ENCODE data around the gene INAFM2. TPM values are rescaled to one million over a fixed set of nuclear protein-coding genes. Genes with fewer than 3 reads are reported as not detected.

INAFM2 gene
- total and polyA plus RNA-seq, 12 donors, result 19.8 to 63.9 (median 40.9) TPM

DNA sequence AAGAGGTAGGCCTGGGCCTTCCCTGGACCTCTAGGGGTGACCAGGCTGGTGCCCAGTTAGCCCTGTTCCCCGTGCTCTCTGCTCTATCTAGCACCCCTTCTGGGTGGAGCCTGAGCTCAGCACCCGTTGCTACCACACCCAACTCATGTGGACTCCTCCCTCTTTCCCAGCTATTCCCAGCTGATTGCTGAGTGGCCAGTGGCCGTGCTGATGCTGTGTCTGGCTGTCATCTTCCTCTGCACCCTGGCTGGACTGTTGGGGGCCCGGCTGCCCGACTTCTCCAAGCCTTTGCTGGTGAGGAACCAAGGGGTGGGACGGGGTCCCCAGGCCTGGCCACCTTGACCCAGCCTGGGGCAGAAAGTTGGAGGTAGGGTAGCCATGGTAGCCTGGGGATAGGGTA lies 40.8 kb downstream of the INAFM2 start:
- Histone ChIP-seq H3K4me3 (no peak overlapping the region), H3K4me1 (peaks cover 3 to 33% (median 27%) of the 10 kb centered on the region in 9 donors), H3K27ac (no peak overlapping the region), H3K9me3 (no peaks in the 10 kb centered on the region), H3K27me3 (no peaks in the 10 kb centered on the region), H3K36me3 (no peaks in the 10 kb centered on the region)
- DNase-seq (no peak), ATAC-seq (no peak)
- intact Hi-C loops (cut with DNase I), result loop anchor here in 2 of 10 donors (5.0 to 10.0 kb wide), 2 partner anchors 48 to 51 kb away; no protein-coding TSS in a partner anchor
- TF ChIP-seq, protein P1, sequence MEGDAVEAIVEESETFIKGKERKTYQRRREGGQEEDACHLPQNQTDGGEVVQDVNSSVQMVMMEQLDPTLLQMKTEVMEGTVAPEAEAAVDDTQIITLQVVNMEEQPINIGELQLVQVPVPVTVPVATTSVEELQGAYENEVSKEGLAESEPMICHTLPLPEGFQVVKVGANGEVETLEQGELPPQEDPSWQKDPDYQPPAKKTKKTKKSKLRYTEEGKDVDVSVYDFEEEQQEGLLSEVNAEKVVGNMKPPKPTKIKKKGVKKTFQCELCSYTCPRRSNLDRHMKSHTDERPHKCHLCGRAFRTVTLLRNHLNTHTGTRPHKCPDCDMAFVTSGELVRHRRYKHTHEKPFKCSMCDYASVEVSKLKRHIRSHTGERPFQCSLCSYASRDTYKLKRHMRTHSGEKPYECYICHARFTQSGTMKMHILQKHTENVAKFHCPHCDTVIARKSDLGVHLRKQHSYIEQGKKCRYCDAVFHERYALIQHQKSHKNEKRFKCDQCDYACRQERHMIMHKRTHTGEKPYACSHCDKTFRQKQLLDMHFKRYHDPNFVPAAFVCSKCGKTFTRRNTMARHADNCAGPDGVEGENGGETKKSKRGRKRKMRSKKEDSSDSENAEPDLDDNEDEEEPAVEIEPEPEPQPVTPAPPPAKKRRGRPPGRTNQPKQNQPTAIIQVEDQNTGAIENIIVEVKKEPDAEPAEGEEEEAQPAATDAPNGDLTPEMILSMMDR (IDR thresholded peaks at IDR 0.05), result no peak
- 68 to 83% methylated on average over 6 of the region's 6 CpGs for WGBS, 2 donors

DNA sequence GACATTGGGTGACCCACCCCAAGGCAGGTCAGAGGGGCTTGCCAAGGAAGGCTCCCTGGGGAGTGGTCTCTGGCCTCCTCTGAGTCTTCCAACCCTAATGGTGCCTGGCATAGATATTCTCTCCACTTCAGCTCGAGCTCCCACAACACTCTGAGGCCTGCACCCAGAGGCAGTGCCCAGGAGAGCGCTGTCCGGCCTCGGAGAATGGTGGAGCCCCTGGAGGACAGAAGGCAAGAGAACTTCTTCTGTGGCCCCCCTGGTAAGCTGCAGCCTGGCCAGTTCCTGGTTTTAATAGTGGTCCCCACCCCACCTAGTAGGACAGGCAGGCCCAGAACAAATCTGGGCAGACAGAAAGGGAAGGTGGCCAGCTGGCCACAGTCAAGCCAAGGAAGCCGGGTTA lies 41.5 kb downstream of the INAFM2 start:
- no peaks in the 10 kb centered on the region for H3K27me3 ChIP-seq
- H3K4me3 ChIP-seq, result no peak overlapping the region
- no peaks in the 10 kb centered on the region for H3K36me3 ChIP-seq
- H3K27ac ChIP-seq, result peak overlapping the region in 3 of 10 donors; percentile 40 to 86 (median 84)
- ATAC-seq (no peak), DNase-seq (no peak)
- TF ChIP-seq, protein P1 (IDR thresholded peaks at IDR 0.05), result no peak
- peaks cover 3 to 37% (median 27%) of the 10 kb centered on the region in 9 donors for H3K4me1 ChIP-seq
- intact Hi-C loops (cut with DNase I), result loop anchor here in 6 of 10 donors (5.0 to 10.0 kb wide), 5 partner anchors 42 to 147 kb away; partner anchors contain the start of genes INAFM2 (in 1 of the 6) and IVD (in 1 of the 6)
- WGBS, 2 donors, result 81 to 83% methylated on average over 5 of the region's 5 CpGs
- no peaks in the 10 kb centered on the region for H3K9me3 ChIP-seq

DNA sequence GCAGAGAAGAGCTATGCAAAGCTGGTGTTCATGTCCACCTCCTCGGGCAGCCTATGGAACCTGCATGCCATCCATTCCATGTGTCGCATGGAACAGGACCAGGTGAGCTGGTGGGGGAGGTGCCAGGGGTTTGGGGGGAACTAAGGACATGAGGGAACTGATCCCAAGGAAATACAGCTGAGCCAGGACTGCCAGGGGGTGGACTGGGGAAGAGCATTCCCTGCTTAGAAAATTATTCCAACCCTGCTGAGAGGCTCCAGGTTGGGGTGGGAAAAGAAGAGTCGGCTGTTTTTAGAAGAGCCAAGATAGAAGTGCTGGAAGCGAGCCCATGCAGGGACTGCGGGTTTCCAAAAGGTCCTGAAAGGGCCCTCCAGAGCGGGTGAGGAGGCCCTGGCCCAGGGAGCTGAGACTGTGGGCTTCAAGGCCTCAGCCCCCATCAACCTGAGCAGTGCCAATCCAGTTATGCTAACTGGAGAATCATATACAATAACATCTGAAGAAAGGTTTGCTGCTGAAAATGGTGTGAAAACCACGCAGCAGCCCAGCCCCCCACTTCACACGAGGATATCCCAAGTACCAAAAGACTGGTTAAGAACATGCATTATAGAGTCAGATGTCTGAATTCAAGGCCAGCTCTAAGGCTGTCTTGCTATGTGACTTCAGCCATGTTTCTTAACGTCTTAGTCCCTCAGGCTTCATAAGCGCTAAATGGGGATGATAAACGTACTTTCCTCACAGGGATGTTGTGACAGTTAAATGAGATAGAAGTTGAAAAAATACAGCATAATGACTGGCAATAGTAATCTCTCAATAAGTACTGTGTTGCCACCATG lies 42.3 kb downstream of the INAFM2 start:
- DNase-seq (no peak), ATAC-seq (no peak)
- no peak overlapping the region for H3K4me3 ChIP-seq
- 56 to 74% methylated on average over 11 of the region's 11 CpGs for WGBS, 2 donors
- H3K9me3 ChIP-seq, result no peaks in the 10 kb centered on the region
- peaks cover 3 to 38% (median 27%) of the 10 kb centered on the region in 9 donors for H3K4me1 ChIP-seq
- intact Hi-C loops (cut with DNase I), result loop anchor here in 6 of 10 donors (2.0 to 10.0 kb wide), 6 partner anchors 25 to 146 kb away; partner anchors contain the start of genes CCDC9B (in 1 of the 6), INAFM2 (in 1 of the 6) and IVD (in 1 of the 6)
- TF ChIP-seq, protein P1 (IDR thresholded peaks at IDR 0.05), result no peak
- H3K36me3 ChIP-seq, result no peaks in the 10 kb centered on the region
- H3K27ac ChIP-seq, result peak overlapping the region in 8 of 10 donors; percentile 75 to 91 (median 86)
- no peaks in the 10 kb centered on the region for H3K27me3 ChIP-seq

DNA sequence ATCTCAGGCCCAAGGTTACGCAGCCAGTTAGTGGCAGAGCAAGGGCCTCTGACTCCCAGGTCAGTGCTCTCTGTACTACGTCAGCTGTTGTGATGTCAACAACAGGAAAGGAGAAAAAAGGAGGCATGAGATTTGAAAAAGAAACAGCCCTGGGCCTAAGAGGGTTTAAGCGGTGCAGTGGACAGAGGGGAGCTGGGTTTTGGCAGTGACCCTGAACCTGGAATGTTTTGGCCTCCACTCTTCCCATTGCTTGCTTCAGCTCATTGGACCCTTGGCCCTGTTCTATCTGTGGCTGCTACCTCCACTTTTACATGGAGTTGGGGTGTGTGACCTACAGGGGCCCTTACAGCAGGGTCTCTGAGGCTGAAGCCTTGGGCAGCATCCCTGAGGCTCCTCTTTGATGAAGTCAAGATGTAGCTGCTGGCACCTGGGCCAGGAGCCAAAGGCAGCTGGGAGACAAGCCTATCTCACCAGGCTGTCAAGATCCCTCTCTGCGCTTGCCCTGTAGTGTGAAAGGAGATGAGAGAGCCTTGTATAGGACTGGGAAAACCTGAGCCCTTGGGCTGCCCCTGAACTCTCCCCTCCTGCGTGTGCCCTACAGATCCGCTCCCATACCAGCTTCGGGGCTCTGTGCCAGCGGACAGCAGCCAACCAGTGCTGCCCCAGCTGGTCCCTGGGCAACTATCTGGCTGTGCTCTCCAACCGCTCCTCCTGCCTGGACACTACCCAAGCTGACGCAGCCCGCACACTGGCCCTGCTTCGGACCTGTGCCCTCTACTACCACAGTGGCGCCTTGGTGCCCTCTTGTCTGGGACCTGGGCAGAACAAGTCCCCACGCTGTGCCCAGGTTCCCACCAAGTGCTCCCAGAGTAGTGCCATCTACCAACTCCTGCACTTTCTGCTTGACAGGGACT lies 43.2 kb downstream of the INAFM2 start:
- Histone ChIP-seq H3K4me1 (peaks cover 3 to 38% (median 27%) of the 10 kb centered on the region in 9 donors), H3K4me3 (peak overlapping the region in 2 of 10 donors; percentile 52 to 57), H3K27me3 (no peaks in the 10 kb centered on the region), H3K36me3 (no peaks in the 10 kb centered on the region), H3K9me3 (no peaks in the 10 kb centered on the region), H3K27ac (peak overlapping the region; percentile 60 to 91 (median 85))
- WGBS, 2 donors, result 54 to 67% methylated on average over 14 of the region's 14 CpGs
- intact Hi-C loops (cut with DNase I), result loop anchor here in 6 of 10 donors (2.0 to 10.0 kb wide), 6 partner anchors 26 to 146 kb away; partner anchors contain the start of genes CCDC9B (in 1 of the 6), INAFM2 (in 1 of the 6) and IVD (in 1 of the 6)
- ATAC-seq (peak; percentile 56 to 94 (median 88)), DNase-seq (peak; percentile 86 to 88)
- TF ChIP-seq, protein P1 (IDR thresholded peaks at IDR 0.05), result no peak

Data from heart right ventricle (tissue), 16 donors.